Astrocyte (in vitro differentiated cells and primary cell): ENCODE results near the gene MIAT. TPM values are rescaled to one million over a fixed set of nuclear protein-coding genes. Genes with fewer than 3 reads are reported as not detected.
A peak's percentile ranks its signal among the peaks of the same experiment; 100 is the strongest.

ENCODE experiments used
- DNase-seq: peaks from one replicate; pipeline ENCODE4 v3.0.0-alpha.2; 2010; ENCODE audit warnings: low read depth
- FAIRE-seq: peaks from 2 replicates; lab custom pipeline; 2011; peaks lifted over from hg19 to GRCh38; lab: Jason Lieb, UNC
- H2AFZ ChIP-seq: 2 replicates; pipeline ENCODE4 v1.6.0; 2012; ENCODE audit warnings: low read depth, low read length, inconsistent platforms
- H3K27ac ChIP-seq: 2 replicates; pipeline ENCODE4 v1.5.1; 2011; ENCODE audit warnings: low read depth, low read length, inconsistent platforms
- H3K27me3 ChIP-seq: 2 replicates; pipeline ENCODE4 v1.6.0; 2011; ENCODE audit warnings: low read length, inconsistent platforms; ENCODE audit not compliant: insufficient read depth
- H3K36me3 ChIP-seq: 2 replicates; pipeline ENCODE4 v1.5.1; 2011; ENCODE audit warnings: low read length, inconsistent platforms; ENCODE audit not compliant: insufficient read depth
- H3K4me1 ChIP-seq: 2 replicates; pipeline ENCODE4 v1.5.1; 2011; ENCODE audit warnings: low read length, inconsistent platforms; ENCODE audit not compliant: insufficient read depth
- H3K4me2 ChIP-seq: 2 replicates; pipeline ENCODE4 v1.6.0; 2012; ENCODE audit warnings: low read length, inconsistent platforms
- H3K4me3 ChIP-seq: 2 replicates; pipeline ENCODE4 v1.5.1; 2011; ENCODE audit warnings: low read depth, mild to moderate bottlenecking, low read length, inconsistent platforms; ENCODE audit not compliant: insufficient read depth
- H3K79me2 ChIP-seq: 2 replicates; pipeline ENCODE4 v1.6.0; 2012; ENCODE audit warnings: mild to moderate bottlenecking, low read length, inconsistent platforms; ENCODE audit not compliant: insufficient read depth
- H3K9ac ChIP-seq: 2 replicates; pipeline ENCODE4 v1.6.0; 2012; ENCODE audit warnings: mild to moderate bottlenecking, low read length, inconsistent platforms
- H3K9me3 ChIP-seq: 2 replicates; pipeline ENCODE4 v1.5.1; 2012; ENCODE audit warnings: low read depth, mild to moderate bottlenecking, low read length, inconsistent platforms; ENCODE audit not compliant: insufficient read depth
- H4K20me1 ChIP-seq: 2 replicates; pipeline ENCODE4 v1.6.0; 2012; ENCODE audit warnings: low read length, inconsistent platforms; ENCODE audit not compliant: insufficient read depth
- H3K27ac Mint-ChIP-seq: one replicate; pipeline ENCODE4 v1.8.0; 2021; ENCODE audit warnings: mild to moderate bottlenecking, mixed read lengths; ENCODE audit not compliant: unreplicated experiment
- H3K27me3 Mint-ChIP-seq: one replicate; pipeline ENCODE4 v1.8.0; 2021; ENCODE audit warnings: low read depth, mixed read lengths; ENCODE audit not compliant: unreplicated experiment
- H3K36me3 Mint-ChIP-seq: one replicate; pipeline ENCODE4 v1.8.0; 2021; ENCODE audit warnings: low read depth, mixed read lengths; ENCODE audit not compliant: unreplicated experiment
- H3K4me1 Mint-ChIP-seq: one replicate; pipeline ENCODE4 v1.8.0; 2021; ENCODE audit warnings: low read depth, mixed read lengths; ENCODE audit not compliant: unreplicated experiment
- H3K4me3 Mint-ChIP-seq: one replicate; pipeline ENCODE4 v1.8.0; 2021; ENCODE audit warnings: mild to moderate bottlenecking, moderate library complexity, mixed read lengths; ENCODE audit not compliant: unreplicated experiment
- H3K9me3 Mint-ChIP-seq: one replicate; pipeline ENCODE4 v1.8.0; 2021; ENCODE audit warnings: mild to moderate bottlenecking, mixed read lengths; ENCODE audit not compliant: unreplicated experiment
- EZH2 ChIP-seq: IDR thresholded peaks from 2 replicates; pipeline ENCODE4 v1.6.1; 2012; ENCODE audit warnings: mild to moderate bottlenecking, low read length, inconsistent platforms; ENCODE audit not compliant: insufficient read depth
- total RNA-seq: library from RNA; stranded (reverse); gene quantifications from 2 replicates; pipeline ENCODE4 v1.2.1, GENCODE V29; 2021
- TF ChIP-seq, protein P1 (sequence below): IDR thresholded peaks from 2 replicates; pipeline ENCODE4 v1.5.1; 2011; ENCODE audit warnings: low read depth, mild to moderate bottlenecking, inconsistent platforms, low read length, moderate library complexity; ENCODE audit not compliant: insufficient read depth

Gene MIAT
- total RNA-seq, 1 donor from 2014 or later = 22.8 TPM

DNA sequence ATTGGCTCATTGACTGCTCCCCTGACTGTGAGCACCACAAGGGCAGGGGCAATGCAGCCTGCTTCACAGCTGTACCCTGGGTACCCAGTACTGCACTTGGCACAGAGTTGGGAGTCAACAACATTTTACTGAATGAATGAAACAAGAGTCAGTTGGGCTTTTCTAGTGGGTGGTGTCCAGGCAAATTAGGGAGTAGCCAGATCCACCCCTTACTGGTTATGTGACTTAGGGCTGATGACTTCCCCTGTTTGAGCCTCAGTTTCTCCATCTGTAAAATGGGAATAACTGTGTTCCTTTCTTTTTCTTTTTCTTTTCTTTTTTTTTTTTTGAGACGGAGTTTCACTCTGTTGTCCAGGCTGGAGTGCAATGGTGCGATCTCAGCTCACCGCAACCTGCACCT is 23.1 kb downstream of the MIAT start:
- Mint-ChIP-seq H3K9me3 (no peaks in the 10 kb centered on the region), H3K4me1 (peaks cover 16% of the 10 kb centered on the region), H3K27me3 (no peaks in the 10 kb centered on the region), H3K4me3 (no peak overlapping the region), H3K36me3 (peaks cover 19% of the 10 kb centered on the region), H3K27ac (no peak overlapping the region)
- peaks cover 10% of the 10 kb centered on the region for H3K4me1 ChIP-seq
- no peaks in the 10 kb centered on the region for H4K20me1 ChIP-seq
- no peaks in the 10 kb centered on the region for H3K27me3 ChIP-seq
- no peaks in the 10 kb centered on the region for H3K36me3 ChIP-seq
- H3K4me3 ChIP-seq = no peak overlapping the region
- no peak overlapping the region for H3K27ac ChIP-seq
- DNase-seq = no peak
- no peak overlapping the region for H3K9ac ChIP-seq
- H3K79me2 ChIP-seq = peaks cover 6% of the 10 kb centered on the region
- peaks cover 6% of the 10 kb centered on the region for H3K9me3 ChIP-seq
- no peak for FAIRE-seq
- no peak overlapping the region for H2AFZ ChIP-seq
- no peak overlapping the region for H3K4me2 ChIP-seq
- TF ChIP-seq, protein P1, sequence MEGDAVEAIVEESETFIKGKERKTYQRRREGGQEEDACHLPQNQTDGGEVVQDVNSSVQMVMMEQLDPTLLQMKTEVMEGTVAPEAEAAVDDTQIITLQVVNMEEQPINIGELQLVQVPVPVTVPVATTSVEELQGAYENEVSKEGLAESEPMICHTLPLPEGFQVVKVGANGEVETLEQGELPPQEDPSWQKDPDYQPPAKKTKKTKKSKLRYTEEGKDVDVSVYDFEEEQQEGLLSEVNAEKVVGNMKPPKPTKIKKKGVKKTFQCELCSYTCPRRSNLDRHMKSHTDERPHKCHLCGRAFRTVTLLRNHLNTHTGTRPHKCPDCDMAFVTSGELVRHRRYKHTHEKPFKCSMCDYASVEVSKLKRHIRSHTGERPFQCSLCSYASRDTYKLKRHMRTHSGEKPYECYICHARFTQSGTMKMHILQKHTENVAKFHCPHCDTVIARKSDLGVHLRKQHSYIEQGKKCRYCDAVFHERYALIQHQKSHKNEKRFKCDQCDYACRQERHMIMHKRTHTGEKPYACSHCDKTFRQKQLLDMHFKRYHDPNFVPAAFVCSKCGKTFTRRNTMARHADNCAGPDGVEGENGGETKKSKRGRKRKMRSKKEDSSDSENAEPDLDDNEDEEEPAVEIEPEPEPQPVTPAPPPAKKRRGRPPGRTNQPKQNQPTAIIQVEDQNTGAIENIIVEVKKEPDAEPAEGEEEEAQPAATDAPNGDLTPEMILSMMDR = no peak
- no peak for TF ChIP-seq EZH2

DNA sequence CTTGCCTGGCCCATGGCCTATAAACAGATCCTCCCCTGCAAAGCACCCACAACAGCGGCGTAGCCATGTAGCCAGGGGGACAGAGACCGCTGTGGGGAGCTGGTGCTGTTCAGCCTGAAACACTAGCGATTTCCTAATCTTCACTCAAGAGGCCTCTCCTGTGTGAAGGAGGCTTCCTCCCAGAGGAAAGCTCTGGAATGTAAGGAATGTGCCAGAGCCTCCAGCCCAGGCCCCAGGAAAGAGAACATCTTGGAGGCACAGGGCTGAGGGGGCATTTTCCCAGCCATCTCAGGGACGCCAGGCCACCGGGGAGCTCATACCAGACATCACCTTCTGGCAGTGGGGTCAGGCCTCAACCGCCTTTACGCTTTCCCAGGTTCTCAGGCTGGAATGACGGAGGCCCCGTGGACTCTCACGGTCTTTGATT is 24.0 kb downstream of the MIAT start:
- Histone ChIP-seq H4K20me1 (no peaks in the 10 kb centered on the region), H3K27ac (peak overlapping the region; percentile 77), H3K79me2 (no peaks in the 10 kb centered on the region), H3K4me3 (no peak overlapping the region), H3K9me3 (peaks cover 6% of the 10 kb centered on the region), H3K36me3 (no peaks in the 10 kb centered on the region), H3K9ac (peak overlapping the region; percentile 36), H3K27me3 (no peaks in the 10 kb centered on the region), H3K4me1 (peaks cover 10% of the 10 kb centered on the region), H3K4me2 (peak overlapping the region; percentile 31), H2AFZ (no peak overlapping the region)
- FAIRE-seq = no peak
- Mint-ChIP-seq H3K27ac (peak overlapping the region; percentile 92), H3K9me3 (peaks cover 2% of the 10 kb centered on the region), H3K36me3 (peaks cover 25% of the 10 kb centered on the region), H3K4me1 (peaks cover 16% of the 10 kb centered on the region), H3K4me3 (no peak overlapping the region), H3K27me3 (no peaks in the 10 kb centered on the region)
- TF ChIP-seq EZH2 = no peak
- TF ChIP-seq, protein P1 = no peak
- peak; percentile 86 for DNase-seq

DNA sequence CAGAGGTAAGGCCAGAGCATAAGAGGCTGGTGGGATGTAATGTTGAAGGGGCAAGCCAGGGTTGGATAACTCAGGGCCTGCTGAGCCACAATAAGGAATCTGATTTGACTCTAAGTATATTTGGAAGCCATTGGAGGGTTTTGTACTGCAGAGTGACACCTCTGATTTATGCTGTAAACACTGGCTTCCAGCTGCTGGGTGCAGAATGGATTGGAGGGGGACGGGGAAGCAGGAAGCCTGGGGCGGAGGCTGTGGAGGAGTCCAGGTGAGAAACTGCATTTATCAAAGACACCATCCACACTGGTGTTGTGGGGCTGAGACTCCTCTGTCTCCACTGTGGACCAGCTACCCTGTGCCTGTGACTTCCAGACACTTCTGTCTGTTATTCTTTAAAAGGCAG is 26.8 kb downstream of the MIAT start:
- H3K9me3 ChIP-seq = peaks cover 6% of the 10 kb centered on the region
- no peak overlapping the region for H3K4me3 Mint-ChIP-seq
- no peak overlapping the region for H2AFZ ChIP-seq
- no peak overlapping the region for H3K27ac Mint-ChIP-seq
- H3K27me3 Mint-ChIP-seq = no peaks in the 10 kb centered on the region
- peaks cover 13% of the 10 kb centered on the region for H3K4me1 Mint-ChIP-seq
- DNase-seq = no peak
- H4K20me1 ChIP-seq = no peaks in the 10 kb centered on the region
- no peaks in the 10 kb centered on the region for H3K79me2 ChIP-seq
- no peak for FAIRE-seq
- no peak overlapping the region for H3K9ac ChIP-seq
- no peak overlapping the region for H3K4me2 ChIP-seq
- H3K27me3 ChIP-seq = no peaks in the 10 kb centered on the region
- no peak overlapping the region for H3K27ac ChIP-seq
- peaks cover 6% of the 10 kb centered on the region for H3K9me3 Mint-ChIP-seq
- H3K4me1 ChIP-seq = peaks cover 10% of the 10 kb centered on the region
- TF ChIP-seq, protein P1 = no peak
- no peak for TF ChIP-seq EZH2
- H3K36me3 ChIP-seq = no peaks in the 10 kb centered on the region
- H3K4me3 ChIP-seq = no peak overlapping the region
- peaks cover 28% of the 10 kb centered on the region for H3K36me3 Mint-ChIP-seq
